Endothelial cell of umbilical vein (primary cell): Measurements from ENCODE around the gene COL8A1. TPM values are rescaled to one million over a fixed set of nuclear protein-coding genes. Genes with fewer than 3 reads are reported as not detected.
A peak's percentile ranks its signal among the peaks of the same experiment; 100 is the strongest.

Experiments
- BruUV-seq: library from RNA; stranded (reverse); fragments of 400-500 nt; replicated peaks from 2 replicates; lab custom pipeline; 2021; lab: Mats Ljungman, UMichigan
- CTCF ChIA-PET: fragments of 300-600, 350-600 bp; sonication (Branson Sonifier 250); formaldehyde crosslinking; loops from one replicate; lab custom pipeline; 2021; ENCODE audit warnings: antibody characterized with exemption, inconsistent platforms; lab: Charles Lee
- POLR2A ChIA-PET: fragments of 300-600, 350-600 bp; sonication (Branson Sonifier 250); formaldehyde crosslinking; loops from one replicate; lab custom pipeline; 2021; ENCODE audit warnings: antibody characterized with exemption, inconsistent platforms; lab: Charles Lee
- DNase-seq: peaks from one replicate; pipeline ENCODE4 v3.0.0-alpha.2; 2011; ENCODE audit warnings: low read depth, low spot score
- FAIRE-seq: peaks from 2 replicates; lab custom pipeline; 2011; peaks lifted over from hg19 to GRCh38; lab: Jason Lieb, UNC
- H2AFZ ChIP-seq: 2 replicates; pipeline ENCODE4 v1.6.0; 2012; ENCODE audit warnings: low read depth, low read length, control low read depth, inconsistent platforms
- H3K27ac ChIP-seq: 2 replicates; pipeline ENCODE4 v1.5.1; 2011; ENCODE audit warnings: low read depth, mild to moderate bottlenecking, control low read depth, low read length, moderate library complexity; ENCODE audit not compliant: insufficient read depth
- H3K27me3 ChIP-seq, 2 experiments: 2 replicates each; pipeline versions ENCODE4 v1.6.0 to v1.6.1; 2011; ENCODE audit warnings: low read length in 2 of 2, mixed read lengths in 1 of 2; ENCODE audit not compliant: control insufficient read depth in 2 of 2, insufficient read depth in 2 of 2
- H3K36me3 ChIP-seq, 2 experiments: 2 replicates in 1 of 2; 3 replicates in 1 of 2; pipeline ENCODE4 v1.5.1; 2011; ENCODE audit warnings: low read length in 2 of 2, mild to moderate bottlenecking in 1 of 2, moderate library complexity in 1 of 2; ENCODE audit not compliant: control insufficient read depth in 2 of 2, insufficient read depth in 2 of 2; ENCODE audit errors: extremely low read depth in 1 of 2
- H3K4me1 ChIP-seq: 3 replicates; pipeline ENCODE4 v1.5.1; 2011; ENCODE audit warnings: mild to moderate bottlenecking, low read length; ENCODE audit not compliant: control insufficient read depth, insufficient read depth; ENCODE audit errors: extremely low read depth
- H3K4me2 ChIP-seq: 2 replicates; pipeline ENCODE4 v1.6.1; 2011; ENCODE audit warnings: low read length, control low read depth, mixed read lengths; ENCODE audit not compliant: insufficient read depth
- H3K4me3 ChIP-seq, 3 experiments: fragments of 200-600 bp in 1 of 3; sonication (generic), shearing (Covaris generic) in 1 of 3; replicated peaks in 1 of 3; 2 replicates each; pipeline ENCODE4 v1.5.1; 2011 to 2016; ENCODE audit warnings: control low read depth in 3 of 3, low read length in 3 of 3, mild to moderate bottlenecking in 2 of 3, inconsistent platforms in 1 of 3, low read depth in 1 of 3, moderate library complexity in 1 of 3; ENCODE audit not compliant: insufficient read depth in 1 of 3
- H3K79me2 ChIP-seq: 2 replicates; pipeline ENCODE4 v1.6.0; 2012; ENCODE audit warnings: low read length, inconsistent platforms; ENCODE audit not compliant: control insufficient read depth, insufficient read depth
- H3K9ac ChIP-seq: replicated peaks from 2 replicates; pipeline ENCODE3; 2011; ENCODE audit warnings: low read length, control low read depth; ENCODE audit not compliant: insufficient read depth; ENCODE audit errors: extremely low read depth
- H3K9me1 ChIP-seq: replicated peaks from 3 replicates; pipeline ENCODE4 v1.6.0; 2011; ENCODE audit warnings: mild to moderate bottlenecking, low read length; ENCODE audit not compliant: control insufficient read depth, insufficient read depth; ENCODE audit errors: extremely low read depth
- H3K9me3 ChIP-seq: replicated peaks from 2 replicates; pipeline ENCODE4 v1.5.1; 2012; ENCODE audit warnings: low read length, inconsistent platforms; ENCODE audit not compliant: control insufficient read depth, insufficient read depth
- H4K20me1 ChIP-seq: replicated peaks from 2 replicates; pipeline ENCODE3; 2011; ENCODE audit warnings: mild to moderate bottlenecking, low read length; ENCODE audit not compliant: control insufficient read depth, insufficient read depth; ENCODE audit errors: extremely low read depth
- CTCF ChIP-seq, 2 donors: IDR thresholded peaks; 1 replicate in 1 of 2; 2 replicates in 1 of 2; pipeline ENCODE4 v1.5.1; 2011; ENCODE audit warnings: low read length in 2 of 2, mild to moderate bottlenecking in 2 of 2, moderate library complexity in 2 of 2, control low read depth in 1 of 2, inconsistent platforms in 1 of 2, low read depth in 1 of 2; ENCODE audit not compliant: insufficient read depth in 1 of 2; ENCODE audit errors: extremely low read depth in 1 of 2
- EZH2 ChIP-seq: IDR thresholded peaks from 2 replicates; pipeline ENCODE4 v1.6.1; 2012; ENCODE audit warnings: borderline replicate concordance, low read depth, mild to moderate bottlenecking, moderate library complexity, low read length, inconsistent platforms; ENCODE audit not compliant: severe bottlenecking
- FOS ChIP-seq: IDR thresholded peaks from 2 replicates; pipeline ENCODE4 v1.6.1; 2011; ENCODE audit warnings: mild to moderate bottlenecking, low read length, moderate library complexity, borderline replicate concordance; ENCODE audit not compliant: insufficient read depth
- JUN ChIP-seq: IDR thresholded peaks from 2 replicates; pipeline ENCODE4 v1.6.1; 2011; ENCODE audit warnings: borderline replicate concordance, low read depth; ENCODE audit not compliant: insufficient read length, insufficient read depth
- MYC ChIP-seq: IDR thresholded peaks from one replicate; pipeline ENCODE4 v1.6.1; 2011; ENCODE audit warnings: mild to moderate bottlenecking, low read depth, low read length
- POLR2A ChIP-seq: IDR thresholded peaks from 2 replicates; pipeline ENCODE4 v1.6.1; 2012; ENCODE audit warnings: low read depth, mild to moderate bottlenecking, control low read depth, low read length
- dilution Hi-C: fragments of 300-500 bp; cut with MboI; formaldehyde crosslinking; loops from one replicate; pipeline ENCODE4 v1.15.0; 2019; ENCODE audit warnings: low sequenced_read_pairs; ENCODE audit not compliant: extremely low pct_ligation_motif_present
- intact Hi-C: fragments of 100-400 bp; cut with micrococcal nuclease; formaldehyde crosslinking; loops from one replicate; pipeline ENCODE4 v1.10.0; 2022
- polyA plus RNA-seq, 4 experiments: library from polyadenylated mRNA; depleted of rRNA in 3 of 4; stranded (reverse) in 3 of 4; unstranded in 1 of 4; fragments of >200 nt; gene quantifications; 2 replicates each; pipeline versions ENCODE4 v1.2.1 to v1.2.3, GENCODE V29; 2011 to 2012; ENCODE audit warnings: missing spikeins in 1 of 4
- total RNA-seq: library from RNA; stranded (reverse); gene quantifications from 2 replicates; pipeline ENCODE4 v1.2.3, GENCODE V29; 2021

Gene COL8A1
- total and polyA plus RNA-seq, 2 donors (not counting 3 experiments of a cell fraction or from before 2014, with no cell fraction given) = 358 to 634 TPM

- peak overlapping the region; percentile 53 for H3K4me2 ChIP-seq
- peak overlapping the region; percentile 37 for H3K9ac ChIP-seq
- TF ChIP-seq FOS = no peak
- no peak for TF ChIP-seq MYC
- no peak for TF ChIP-seq JUN
- no peak for TF ChIP-seq EZH2
- peak; percentile 47 to 68 for TF ChIP-seq CTCF (IDR thresholded peaks at IDR 0.05; ENCODE audit: extremely low read depth in 1 of 2, insufficient read depth in 1 of 2, low read depth in 1 of 2, low read length in 2 of 2)
- peak; percentile 34 for TF ChIP-seq POLR2A
- H3K79me2 ChIP-seq = peaks cover 93% of the 10 kb centered on the region
- H3K9me3 ChIP-seq = no peaks in the 10 kb centered on the region
- no peak overlapping the region for H3K4me3 ChIP-seq
- H3K9me1 ChIP-seq = no peaks in the 10 kb centered on the region
- no peaks in the 10 kb centered on the region for H4K20me1 ChIP-seq
- peaks cover 97% of the 10 kb centered on the region for H3K4me1 ChIP-seq
- no peaks in the 10 kb centered on the region for H3K27me3 ChIP-seq
- H3K27ac ChIP-seq = peak overlapping the region; percentile 75
- H2AFZ ChIP-seq = no peak overlapping the region
- no TSS peak for BruUV-seq
- DNase-seq = peak; percentile 76
- FAIRE-seq = no peak
- H3K36me3 ChIP-seq = peaks cover 0 to 10% of the 10 kb centered on the region in 2 experiments
- dilution Hi-C loops = no loop called here
- ChIA-PET POLR2A (no interaction called here), CTCF (interaction anchor here (0.6 to 6.7 kb wide), 34 partner anchors 8 to 622 kb away, joined by 3 to 101 read pairs (median 4); partner anchors contain the start of gene COL8A1)
- intact Hi-C loops = loop anchor here (1.0 to 2.0 kb wide), 5 partner anchors 8 to 623 kb away; no protein-coding TSS in a partner anchor
These were observed 7.1 kb downstream of the COL8A1 start for GRCh38 chr3:99645277-99646106.
